HG02852 (cell line): ENCODE measurements around the gene SERPIND1.

Source experiments
- ATAC-seq: cut with Tn5 transposase; IDR thresholded peaks from one replicate; pipeline ENCODE4 v1.9.1; 2021; ENCODE audit warnings: mild to moderate bottlenecking, moderate library complexity; ENCODE audit not compliant: unreplicated experiment

Gene SERPIND1

GRCh38 chr22:20771918-20772625 is 1.8 kb upstream of the SERPIND1 start:
- no peak for ATAC-seq

- no peak for ATAC-seq
Measured at GRCh38 chr22:20774882-20775281, 969 bp downstream of the SERPIND1 start.

DNA sequence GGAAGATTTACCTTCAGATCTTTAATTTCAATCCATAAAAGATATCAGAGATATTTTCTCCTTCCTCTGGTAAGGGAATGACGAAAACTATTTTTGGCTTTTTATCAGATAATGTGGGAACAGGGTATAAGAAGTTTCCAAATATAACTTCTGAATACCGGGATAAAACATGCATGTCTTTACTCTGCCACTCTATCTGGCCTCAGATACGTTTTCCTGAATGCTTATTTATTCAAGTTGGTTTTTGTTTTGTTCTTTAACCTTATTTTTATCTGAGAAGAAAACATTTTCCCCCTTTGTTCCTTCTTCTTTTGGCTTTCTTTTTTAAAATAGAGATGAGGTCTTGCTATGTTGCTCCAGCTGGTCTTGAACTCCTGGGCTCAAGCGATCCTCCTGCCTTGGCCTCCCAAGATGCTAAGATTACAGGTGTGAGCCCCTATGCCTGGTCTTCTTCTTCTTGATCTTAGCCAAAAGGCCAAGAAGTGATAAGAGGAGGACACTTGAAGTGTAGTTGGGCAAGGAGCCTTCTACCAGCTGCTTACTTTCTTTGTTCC is 1.5 kb downstream of the SERPIND1 start:
- no peak for ATAC-seq

DNA sequence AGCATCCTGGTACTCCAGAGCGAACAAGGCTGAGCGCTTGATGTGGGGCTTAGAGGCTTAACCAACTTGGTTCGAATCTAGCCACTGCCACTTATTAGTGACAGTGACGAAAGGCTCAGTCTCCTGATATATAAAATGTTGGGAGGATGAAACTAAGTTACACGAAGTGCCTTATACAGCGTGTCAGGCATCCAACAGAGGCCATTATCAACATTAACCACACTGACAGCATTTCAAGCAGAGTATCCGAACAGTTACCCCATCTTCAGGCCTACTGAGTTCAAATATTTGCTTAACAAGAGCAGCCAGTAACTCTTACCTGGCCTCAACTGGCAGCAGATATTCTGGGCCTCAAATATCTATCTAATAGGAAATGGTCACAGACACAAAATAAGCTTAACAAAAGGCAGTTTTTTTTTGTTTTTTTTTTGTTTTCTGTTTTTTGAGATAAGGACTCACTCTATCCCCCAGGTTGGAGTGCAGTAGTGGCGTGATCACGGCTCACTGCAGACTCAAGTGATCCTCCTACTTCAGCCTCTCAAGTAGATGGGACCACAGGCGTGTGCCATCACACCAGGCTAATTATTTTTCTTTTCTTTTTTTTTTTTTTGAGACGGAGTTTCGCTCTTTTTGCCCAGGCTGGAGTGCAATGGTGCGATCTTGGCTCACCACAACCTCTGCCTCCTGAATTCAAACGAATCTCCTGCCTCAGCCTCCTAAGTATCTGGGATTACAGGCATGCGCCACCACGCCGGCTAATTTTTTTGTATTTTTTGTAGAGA is 2.9 kb downstream of the SERPIND1 start:
- ATAC-seq, result no peak

- no peak for ATAC-seq
Measured at GRCh38 chr22:20777420-20778177, 3.7 kb downstream of the SERPIND1 start.

GRCh38 chr22:20779014-20779817 is 5.3 kb downstream of the SERPIND1 start:
- no peak for ATAC-seq

GRCh38 chr22:20779818-20780158 is 5.9 kb downstream of the SERPIND1 start:
- no peak for ATAC-seq

DNA sequence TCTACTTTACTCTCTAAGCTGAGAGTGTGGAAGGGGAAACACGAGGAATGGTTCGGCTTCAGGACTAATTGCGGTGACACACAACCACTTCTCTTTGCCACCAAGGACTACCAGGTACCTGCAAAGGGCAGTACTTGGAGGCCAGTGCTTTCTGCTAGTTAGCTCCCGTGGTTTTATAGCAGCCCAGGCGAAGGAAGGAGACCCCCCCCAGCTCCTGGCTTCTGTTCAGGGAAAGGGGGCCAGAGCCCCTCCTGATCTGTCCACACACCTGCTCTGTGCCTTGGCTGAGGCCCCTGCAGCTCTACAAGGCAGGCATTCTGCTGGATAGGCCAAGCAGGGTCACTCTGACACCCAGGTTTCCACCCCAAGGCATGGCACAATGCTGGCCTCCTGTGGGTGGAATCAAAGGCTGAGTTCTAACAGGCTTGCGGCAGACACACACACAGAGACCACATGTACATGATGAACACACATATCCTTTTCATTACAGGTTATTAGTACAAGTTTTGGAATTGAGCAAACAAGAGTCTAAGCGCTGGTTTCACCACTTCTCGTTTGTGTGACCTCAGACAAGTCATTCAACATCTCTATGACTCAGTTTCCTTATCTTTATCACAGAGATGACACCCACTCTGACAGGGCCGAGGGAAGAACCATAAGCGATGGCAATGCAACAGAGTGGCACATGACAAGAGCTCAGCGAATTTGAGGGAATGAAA is 7.5 kb downstream of the SERPIND1 start:
- ATAC-seq, result no peak

DNA sequence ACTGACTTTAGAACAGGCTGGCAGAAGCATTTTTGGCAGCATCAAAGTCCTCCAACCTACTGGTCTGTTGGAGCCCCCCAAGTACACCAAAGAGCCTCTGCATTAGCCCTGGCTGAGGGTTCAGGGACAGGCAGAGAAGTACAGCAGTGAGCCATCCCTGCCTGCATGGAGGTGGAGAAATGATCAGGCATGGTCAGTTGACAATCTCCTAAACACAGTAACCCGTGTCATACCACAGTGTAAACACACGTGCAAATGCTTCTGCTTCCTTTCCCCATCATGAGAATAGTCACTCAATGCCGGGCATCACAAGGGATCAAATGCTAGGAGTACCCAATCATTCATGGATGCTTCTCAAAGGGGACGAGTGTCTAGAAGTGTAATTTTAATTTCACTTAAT is 8.2 kb downstream of the SERPIND1 start:
- no peak for ATAC-seq

- ATAC-seq, result no peak
Measured at GRCh38 chr22:20782596-20783299, 8.8 kb downstream of the SERPIND1 start.

DNA sequence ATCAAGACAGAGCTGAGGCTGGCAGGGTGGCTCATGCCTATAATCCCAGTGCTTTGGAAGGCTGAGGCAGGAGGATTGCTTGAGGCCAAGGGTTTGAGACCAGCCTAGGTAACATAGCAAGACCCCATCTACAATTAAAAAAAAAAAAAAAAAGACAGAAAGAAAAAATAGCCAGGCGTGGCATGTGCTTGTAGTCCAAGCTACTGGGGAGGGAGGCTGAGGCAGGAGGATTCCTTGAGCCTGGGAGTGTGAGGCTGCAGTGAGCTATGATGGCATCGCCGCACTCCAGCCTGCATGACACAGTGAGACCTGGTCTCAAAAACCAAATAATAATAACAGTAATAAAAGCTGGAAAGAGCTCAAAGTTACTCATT is 9.4 kb downstream of the SERPIND1 start:
- ATAC-seq, result no peak

GRCh38 chr22:20783844-20784723 is 10.2 kb downstream of the SERPIND1 start:
- ATAC-seq, result no peak

- no peak for ATAC-seq
Measured at GRCh38 chr22:20785415-20785814, 11.5 kb downstream of the SERPIND1 start.

DNA sequence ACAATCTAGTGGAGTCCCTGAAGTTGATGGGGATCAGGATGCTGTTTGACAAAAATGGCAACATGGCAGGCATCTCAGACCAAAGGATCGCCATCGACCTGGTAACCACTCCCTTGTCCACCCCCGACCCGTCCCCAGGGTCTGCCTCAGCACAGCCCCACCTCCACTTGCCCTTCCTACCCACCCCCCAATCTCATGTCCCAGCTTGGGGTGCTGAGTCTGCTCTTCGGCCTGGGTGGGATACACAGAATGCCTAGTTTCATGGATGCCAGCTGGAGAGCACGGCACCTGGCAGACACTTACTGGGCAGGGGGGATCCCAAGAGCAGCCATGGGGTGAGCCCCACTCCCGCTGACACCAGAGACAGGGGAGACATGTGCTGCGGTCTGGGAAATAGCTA is 12.1 kb downstream of the SERPIND1 start:
- no peak for ATAC-seq

- ATAC-seq, result no peak
Measured at GRCh38 chr22:20786536-20786979, 12.6 kb downstream of the SERPIND1 start.

DNA sequence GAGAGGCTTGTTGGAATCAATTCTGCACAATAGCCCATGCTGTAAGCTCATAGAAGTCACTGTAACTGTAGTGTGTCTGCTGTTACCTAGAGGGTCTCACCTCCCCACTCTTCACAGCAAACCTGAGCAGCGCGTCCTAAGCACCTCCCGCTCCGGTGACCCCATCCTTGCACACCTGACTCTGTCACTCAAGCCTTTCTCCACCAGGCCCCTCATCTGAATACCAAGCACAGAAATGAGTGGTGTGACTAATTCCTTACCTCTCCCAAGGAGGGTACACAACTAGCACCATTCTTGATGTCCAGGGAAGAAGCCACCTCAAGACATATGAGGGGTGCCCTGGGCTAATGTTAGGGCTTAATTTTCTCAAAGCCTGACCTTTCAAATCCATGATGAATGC is 13.3 kb downstream of the SERPIND1 start:
- ATAC-seq, result no peak

GRCh38 chr22:20787746-20788626 is 14.1 kb downstream of the SERPIND1 start:
- no peak for ATAC-seq
